Tibial artery (tissue), 4 donors: ENCODE measurements around the gene PCDHGA8.

Experiments
- DNase-seq, 2 donors: peaks; one replicate each; pipeline ENCODE4 v3.0.0-alpha.2; 2019
- H3K27ac ChIP-seq, 2 donors: fragments of 200-600 bp; sonication (generic) in 1 of 2; 1 replicate in 1 of 2; 2 replicates in 1 of 2; pipeline ENCODE4 v1.5.1; 2018 to 2019; ENCODE audit warnings: mild to moderate bottlenecking in 1 of 2
- H3K27me3 ChIP-seq, 2 donors: fragments of 200-600 bp; sonication (generic) in 1 of 2; one replicate each; pipeline versions ENCODE4 v1.5.1 to v1.6.0; 2016 to 2019
- H3K36me3 ChIP-seq, 3 donors: fragments of 200-600 bp; sonication (generic) in 2 of 3; one replicate each; pipeline ENCODE4 v1.5.1; 2016 to 2019; ENCODE audit warnings: mild to moderate bottlenecking in 2 of 3
- H3K4me1 ChIP-seq, 4 donors: fragments of 200-600 bp; sonication (generic) in 2 of 4; 1 replicate in 3 of 4; 2 replicates in 1 of 4; pipeline ENCODE4 v1.5.1; 2016 to 2019
- H3K4me3 ChIP-seq, 2 donors: fragments of 200-600 bp; sonication (generic) in 1 of 2; 1 replicate in 1 of 2; 2 replicates in 1 of 2; pipeline ENCODE4 v1.5.1; 2018 to 2019; ENCODE audit warnings: mild to moderate bottlenecking in 2 of 2
- H3K9me3 ChIP-seq, 3 donors: fragments of 200-600 bp; sonication (generic) in 1 of 3; one replicate each; pipeline ENCODE4 v1.5.1; 2016 to 2019
- CTCF ChIP-seq, 2 experiments: fragments of 200-600 bp in 1 of 2; fragments of 450-650 bp in 1 of 2; IDR thresholded peaks; one replicate each; pipeline ENCODE4 v1.5.1; 2017 to 2019; ENCODE audit warnings: antibody characterized with exemption in 2 of 2, mild to moderate bottlenecking in 1 of 2, moderate library complexity in 1 of 2
- intact Hi-C: fragments of 100-400 bp; cut with DNase I; formaldehyde crosslinking; loops from one replicate; pipeline ENCODE4 v1.15.0; 2023; ENCODE audit warnings: low total_unique reads

PCDHGA8 gene

GRCh38 chr5:141437221-141437620 lies 44.8 kb downstream of the PCDHGA8 start:
- Histone ChIP-seq H3K27me3 (no peaks in the 10 kb centered on the region), H3K36me3 (peaks cover 0 to 53% (median 30%) of the 10 kb centered on the region in 3 donors), H3K9me3 (peaks cover 2 to 96% (median 81%) of the 10 kb centered on the region in 3 donors), H3K27ac (no peak overlapping the region), H3K4me3 (no peak overlapping the region), H3K4me1 (no peaks in the 10 kb centered on the region)
- no peak for TF ChIP-seq CTCF (IDR thresholded peaks at IDR 0.05)
- DNase-seq, result no peak
- intact Hi-C loops, result no loop called here

- H3K4me3 ChIP-seq, result no peak overlapping the region
- H3K36me3 ChIP-seq, result peaks cover 0 to 53% (median 30%) of the 10 kb centered on the region in 3 donors
- H3K27me3 ChIP-seq, result no peaks in the 10 kb centered on the region
- peaks cover 2 to 91% (median 69%) of the 10 kb centered on the region in 3 donors for H3K9me3 ChIP-seq
- no peaks in the 10 kb centered on the region for H3K4me1 ChIP-seq
- TF ChIP-seq CTCF (IDR thresholded peaks at IDR 0.05), result no peak
- no peak overlapping the region for H3K27ac ChIP-seq
- no peak for DNase-seq
- intact Hi-C loops, result no loop called here
Observed at GRCh38 chr5:141439411-141440141, 47.1 kb downstream of the PCDHGA8 start.

GRCh38 chr5:141440341-141440740 lies 47.9 kb downstream of the PCDHGA8 start:
- H3K27ac ChIP-seq, result no peak overlapping the region
- peaks cover 2 to 93% (median 64%) of the 10 kb centered on the region in 3 donors for H3K9me3 ChIP-seq
- no peak overlapping the region for H3K4me3 ChIP-seq
- peaks cover 0 to 52% (median 30%) of the 10 kb centered on the region in 3 donors for H3K36me3 ChIP-seq
- no peak for DNase-seq
- intact Hi-C loops, result no loop called here
- no peaks in the 10 kb centered on the region for H3K27me3 ChIP-seq
- TF ChIP-seq CTCF (IDR thresholded peaks at IDR 0.05), result no peak
- H3K4me1 ChIP-seq, result no peaks in the 10 kb centered on the region

- DNase-seq, result no peak
- Histone ChIP-seq H3K27me3 (no peaks in the 10 kb centered on the region), H3K27ac (no peak overlapping the region), H3K4me3 (no peak overlapping the region), H3K36me3 (peaks cover 0 to 40% (median 23%) of the 10 kb centered on the region in 3 donors), H3K4me1 (no peaks in the 10 kb centered on the region), H3K9me3 (peaks cover 2 to 83% (median 51%) of the 10 kb centered on the region in 3 donors)
- TF ChIP-seq CTCF (IDR thresholded peaks at IDR 0.05), result no peak
- intact Hi-C loops, result no loop called here
Observed at GRCh38 chr5:141441571-141442170, 49.2 kb downstream of the PCDHGA8 start.
